Stimulated activated CD4-positive, alpha-beta T cell treated with anti-CD3 and anti-CD28 coated beads, Interleukin-2, amount 100 ng/mL, for 4 hours (primary cell): ENCODE measurements around the gene HEBP2.
"Not testable (repeated sequence)": the region's sequence is repeated elsewhere in the genome, so short reads cannot be mapped to it uniquely, and the experiment has no call there.

ENCODE experiments used
- DNase-seq: peaks from one replicate; pipeline ENCODE4 v3.0.0-alpha.2; 2020; ENCODE audit warnings: low read depth

The HEBP2 gene

GRCh38 chr6:138424004-138424904 lies 20.2 kb downstream of the HEBP2 start:
- no peak for DNase-seq

GRCh38 chr6:138425256-138425655 lies 21.2 kb downstream of the HEBP2 start:
- DNase-seq: not testable (repeated sequence)

DNA sequence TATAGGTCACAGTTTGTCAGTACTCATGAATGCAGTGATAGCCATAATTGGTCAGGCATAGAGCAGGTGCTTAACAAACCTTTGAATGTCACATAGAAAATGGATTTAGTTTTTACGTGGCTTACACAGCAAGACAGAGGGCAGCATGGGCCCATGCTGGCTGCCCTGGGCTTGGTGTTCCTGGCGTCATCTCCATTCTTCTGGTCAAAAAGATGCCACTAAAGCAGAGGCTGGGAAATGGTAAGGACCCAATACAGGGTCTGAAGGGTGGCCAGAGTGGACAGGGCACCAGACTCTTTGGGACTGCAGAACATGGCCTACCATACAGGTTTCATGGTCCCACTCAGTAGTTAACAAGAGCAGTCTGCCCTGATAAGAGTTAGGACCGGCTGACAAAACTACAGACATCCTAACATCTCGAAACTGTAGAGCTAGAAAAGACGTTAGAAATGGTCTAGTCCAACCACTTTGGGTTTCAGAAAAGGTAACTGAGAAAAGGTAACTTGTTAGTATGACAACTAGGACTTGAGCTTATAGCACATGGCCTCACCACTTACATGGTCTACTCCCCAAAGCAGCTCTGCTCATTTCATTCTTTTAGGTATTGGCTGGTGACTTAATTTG lies 22.6 kb downstream of the HEBP2 start:
- no peak for DNase-seq

DNA sequence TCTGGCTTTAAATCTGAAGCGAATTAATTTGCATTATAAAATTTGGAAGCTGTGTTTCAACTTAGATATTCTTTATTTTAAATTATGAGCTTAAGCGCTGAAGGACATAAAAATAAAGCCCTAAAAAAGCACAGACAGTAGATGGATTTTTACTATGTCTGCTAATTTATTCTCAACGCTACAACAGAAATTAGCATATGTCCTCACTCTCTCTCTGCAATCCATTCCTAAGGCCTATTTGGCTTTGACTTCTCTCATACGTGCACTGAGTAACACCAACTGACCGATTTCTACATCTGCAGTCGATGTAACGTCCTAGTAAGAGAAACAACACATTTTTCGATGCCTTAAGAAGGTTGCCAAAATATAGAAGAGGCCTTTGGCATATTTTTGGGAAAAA lies 23.7 kb downstream of the HEBP2 start:
- DNase-seq: no peak

GRCh38 chr6:138428944-138429598 lies 25.0 kb downstream of the HEBP2 start:
- no peak for DNase-seq

DNA sequence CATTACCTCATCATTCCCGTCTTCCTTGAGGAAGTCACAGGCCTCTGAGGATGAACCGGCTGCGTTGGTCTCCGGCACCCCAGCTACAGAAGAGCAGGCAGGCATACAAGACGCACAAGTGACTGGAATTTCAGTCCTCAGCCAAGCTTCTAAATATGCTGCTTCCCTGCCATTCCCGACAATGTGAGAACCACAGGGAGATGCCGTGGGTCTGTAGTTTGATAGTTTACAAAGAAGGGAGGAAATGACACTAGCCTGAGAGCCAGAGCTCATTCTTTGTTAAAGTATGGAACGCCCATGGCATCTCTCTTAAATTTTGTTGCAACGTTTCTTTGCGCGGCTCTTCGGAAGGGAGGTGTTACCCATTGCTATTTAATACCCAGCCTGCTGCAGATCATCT lies 25.7 kb downstream of the HEBP2 start:
- no peak for DNase-seq

DNA sequence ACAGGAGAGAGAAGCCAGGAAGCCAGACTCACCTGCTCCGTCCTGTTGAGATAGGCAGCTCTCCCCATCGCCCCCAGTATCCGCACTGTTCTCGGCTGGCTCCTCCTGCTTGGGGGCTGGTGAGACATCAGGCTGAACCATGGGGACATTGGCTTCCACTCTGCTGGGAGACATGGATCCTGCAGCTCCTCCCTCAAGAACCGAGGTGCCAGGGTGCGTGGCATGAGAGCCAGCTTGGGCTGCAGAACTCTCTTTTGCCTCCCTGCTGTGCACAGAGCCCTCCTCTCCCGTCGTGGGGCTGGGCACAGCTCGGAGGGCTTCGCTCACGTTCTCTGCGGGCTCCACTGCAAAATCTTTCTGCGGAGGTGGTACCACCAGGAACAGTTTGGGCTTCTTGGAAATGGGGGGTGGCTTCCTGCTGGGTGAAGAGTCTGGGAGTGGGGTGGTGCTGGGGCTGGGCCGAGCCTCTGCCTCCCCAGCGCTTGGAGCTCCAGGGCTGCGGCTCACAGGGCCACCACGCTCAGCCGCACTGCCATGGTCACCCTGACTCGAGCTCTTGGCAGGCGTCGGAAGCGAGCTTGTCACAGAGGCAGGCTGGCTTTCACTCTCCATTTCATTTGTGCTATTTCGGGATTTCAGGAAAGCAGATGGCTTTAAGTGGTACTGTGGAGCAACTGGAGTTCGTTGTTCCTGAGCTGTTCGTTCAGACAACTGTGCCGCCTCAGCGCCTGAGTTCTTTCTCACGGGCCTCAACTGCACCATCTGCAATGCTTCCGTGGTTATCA lies 26.5 kb downstream of the HEBP2 start:
- DNase-seq: no peak

GRCh38 chr6:138431256-138432062 lies 27.4 kb downstream of the HEBP2 start:
- DNase-seq: no peak

GRCh38 chr6:138432063-138432356 lies 28.0 kb downstream of the HEBP2 start:
- DNase-seq: no peak

GRCh38 chr6:138434096-138434495 lies 30.1 kb downstream of the HEBP2 start:
- DNase-seq: no peak

- no peak for DNase-seq
Observed at GRCh38 chr6:138434925-138435324, 30.9 kb downstream of the HEBP2 start.

- DNase-seq: no peak
Observed at GRCh38 chr6:138439546-138439945, 35.5 kb downstream of the HEBP2 start.

DNA sequence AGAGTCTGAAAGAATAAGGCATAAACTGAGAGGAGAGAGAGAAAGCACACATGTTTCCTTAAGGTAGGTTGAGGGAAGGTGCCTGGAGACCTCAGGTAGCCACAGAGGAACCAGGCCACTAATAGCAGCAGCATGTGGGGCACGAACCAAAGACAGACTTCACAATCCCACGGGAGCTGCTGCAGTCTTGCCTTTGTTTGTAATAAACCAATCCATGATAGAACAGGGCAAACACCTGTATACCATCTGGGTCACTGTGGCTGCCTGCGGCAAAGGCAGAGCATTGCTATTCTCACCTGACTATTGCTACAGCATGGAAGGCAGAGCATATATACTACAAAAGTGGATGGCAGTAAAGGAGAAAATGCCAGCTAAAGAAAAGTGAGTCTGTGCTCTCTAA lies 36.3 kb downstream of the HEBP2 start:
- no peak for DNase-seq

DNA sequence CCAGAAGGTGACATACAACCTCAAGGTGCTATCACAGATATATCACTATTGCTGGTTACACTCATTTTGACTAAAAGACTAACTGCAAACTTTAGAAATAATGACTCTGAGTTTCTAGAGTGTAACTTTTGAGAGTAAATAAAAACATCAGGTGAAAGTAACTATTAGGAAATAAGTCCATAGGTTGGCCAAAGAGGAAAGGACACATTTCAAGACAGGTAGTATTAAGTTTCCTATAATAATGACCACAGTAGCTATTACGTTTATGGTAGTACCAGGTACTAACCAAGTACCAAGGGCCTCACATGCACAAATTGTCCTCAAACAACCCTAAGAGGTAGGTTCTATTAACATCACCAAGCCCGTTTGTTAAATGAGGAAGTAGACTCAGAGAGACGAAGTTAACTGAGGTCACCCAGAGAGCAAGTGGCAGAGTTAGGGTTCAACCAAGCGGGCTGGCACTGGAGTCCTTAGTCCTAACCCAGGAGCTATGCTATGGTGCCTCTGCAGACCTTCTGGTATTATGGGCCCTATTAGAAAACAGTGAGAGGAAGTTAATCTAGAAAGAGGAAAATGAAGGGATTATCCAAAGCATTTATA lies 36.8 kb downstream of the HEBP2 start:
- DNase-seq: no peak

- DNase-seq: no peak
Observed at GRCh38 chr6:138441965-138442364, 37.9 kb downstream of the HEBP2 start.

- DNase-seq: no peak
Observed at GRCh38 chr6:138442663-138443062, 38.6 kb downstream of the HEBP2 start.

- DNase-seq: no peak
Observed at GRCh38 chr6:138443979-138444378, 40.0 kb downstream of the HEBP2 start.

DNA sequence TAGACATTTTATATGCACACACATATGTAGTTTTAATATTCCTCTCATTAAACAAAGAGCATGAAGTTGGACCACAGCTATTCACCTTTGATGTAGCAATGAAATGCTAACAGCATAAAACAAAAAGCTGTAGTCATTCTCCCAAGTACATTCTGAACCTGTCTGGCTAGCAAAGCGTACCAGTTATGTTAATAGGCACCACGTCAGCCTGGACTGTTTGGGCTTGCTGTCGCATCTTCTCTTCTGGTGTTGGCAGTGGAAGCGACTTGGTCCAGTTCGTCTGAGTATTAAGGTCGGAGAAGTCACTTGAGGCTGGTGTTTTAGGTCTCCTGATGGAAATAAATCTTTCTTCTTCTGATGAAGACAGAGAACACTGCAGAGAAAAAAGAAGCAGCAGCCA lies 42.8 kb downstream of the HEBP2 start:
- no peak for DNase-seq

- no peak for DNase-seq
Observed at GRCh38 chr6:138450445-138450844, 46.4 kb downstream of the HEBP2 start.

DNA sequence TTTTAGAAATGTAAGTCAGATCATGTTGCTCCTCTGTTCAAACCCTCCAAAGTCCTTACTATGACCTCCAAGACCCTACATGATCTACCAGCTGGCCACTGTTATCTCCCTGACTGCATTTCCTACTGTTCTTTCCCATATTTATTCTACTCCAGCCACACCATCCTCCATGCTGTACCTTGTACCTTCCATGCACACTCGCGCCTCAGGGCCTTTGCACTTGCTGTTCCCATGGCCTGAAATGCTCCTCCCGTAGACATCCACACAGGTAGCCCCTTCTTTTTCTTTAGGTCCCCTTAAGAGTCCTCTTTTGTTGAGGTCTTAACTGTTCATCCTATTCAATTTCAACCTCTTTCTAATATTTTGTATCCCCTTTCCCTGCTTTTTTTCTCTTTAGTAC lies 47.0 kb downstream of the HEBP2 start:
- DNase-seq: no peak
